Neural progenitor cell (in vitro differentiated cells): ENCODE data around the gene GAB2. TPM values are rescaled to one million over a fixed set of nuclear protein-coding genes. Genes with fewer than 3 reads are reported as not detected.

Source experiments
- DNase-seq: peaks from one replicate; pipeline ENCODE4 v3.0.0-alpha.2; 2016; ENCODE audit warnings: low spot score
- H2AFZ ChIP-seq: fragments of 200-600 bp; sonication (generic); replicated peaks from 2 replicates; pipeline ENCODE4 v1.6.1; 2016; ENCODE audit warnings: antibody characterized with exemption
- H3F3A ChIP-seq: fragments of 200-600 bp; sonication (generic); 2 replicates; pipeline ENCODE4 v1.6.1; 2016; ENCODE audit warnings: antibody characterized with exemption, low read depth
- H3K27ac ChIP-seq: fragments of 200-600 bp; sonication (generic); 2 replicates; pipeline ENCODE4 v1.5.1; 2016; ENCODE audit warnings: mild to moderate bottlenecking
- H3K27me3 ChIP-seq: fragments of 200-600 bp; sonication (generic); 2 replicates; pipeline ENCODE4 v1.6.1; 2016; ENCODE audit warnings: mild to moderate bottlenecking, moderate library complexity
- H3K36me3 ChIP-seq: fragments of 200-600 bp; sonication (generic); 2 replicates; pipeline ENCODE4 v1.5.1; 2016
- H3K4me1 ChIP-seq: fragments of 200-600 bp; sonication (generic); 2 replicates; pipeline ENCODE4 v1.6.1; 2016; ENCODE audit warnings: mixed run types
- H3K4me2 ChIP-seq: fragments of 200-600 bp; sonication (generic); 2 replicates; pipeline ENCODE4 v1.6.1; 2016
- H3K4me3 ChIP-seq: fragments of 200-600 bp; sonication (generic); 2 replicates; pipeline ENCODE4 v1.5.1; 2016
- H3K79me2 ChIP-seq: fragments of 200-600 bp; sonication (generic); 2 replicates; pipeline ENCODE4 v1.6.1; 2016; ENCODE audit warnings: low read depth
- H3K9ac ChIP-seq: fragments of 200-600 bp; sonication (generic); 2 replicates; pipeline ENCODE4 v1.6.1; 2016
- H3K9me3 ChIP-seq: fragments of 200-600 bp; sonication (generic); 2 replicates; pipeline ENCODE4 v1.5.1; 2016; ENCODE audit warnings: low read depth
- H4K20me1 ChIP-seq: fragments of 200-600 bp; sonication (generic); 2 replicates; pipeline ENCODE4 v1.6.1; 2016; ENCODE audit warnings: low read depth
- H3K27ac Mint-ChIP-seq: 3 replicates; pipeline ENCODE4 v1.8.0; 2021; ENCODE audit warnings: mixed read lengths
- H3K27me3 Mint-ChIP-seq: 2 replicates; pipeline ENCODE4 v1.8.0; 2022; ENCODE audit warnings: low read depth, mild to moderate bottlenecking, inconsistent platforms, moderate library complexity, mixed read lengths; ENCODE audit not compliant: insufficient read depth
- H3K36me3 Mint-ChIP-seq: 3 replicates; pipeline ENCODE4 v1.8.0; 2021; ENCODE audit warnings: mixed read lengths
- H3K4me1 Mint-ChIP-seq: 3 replicates; pipeline ENCODE4 v1.8.0; 2021; ENCODE audit warnings: mixed read lengths
- H3K4me3 Mint-ChIP-seq: 3 replicates; pipeline ENCODE4 v1.8.0; 2021; ENCODE audit warnings: mild to moderate bottlenecking, moderate library complexity, mixed read lengths
- H3K9me3 Mint-ChIP-seq: 3 replicates; pipeline ENCODE4 v1.8.0; 2020; ENCODE audit warnings: mixed read lengths
- CTCF ChIP-seq: fragments of 200-600 bp; sonication (generic); IDR thresholded peaks from 2 replicates; pipeline ENCODE4 v1.5.1; 2017; ENCODE audit warnings: antibody characterized with exemption, mild to moderate bottlenecking
- EZH2 ChIP-seq: fragments of 200-600 bp; sonication (generic); IDR thresholded peaks from 2 replicates; pipeline ENCODE4 v1.6.1; 2017; ENCODE audit warnings: antibody characterized with exemption, mild to moderate bottlenecking, moderate library complexity
- EZH2phosphoT487 ChIP-seq: fragments of 200-600 bp; sonication (generic); IDR thresholded peaks from 2 replicates; pipeline ENCODE4 v1.6.1; 2017; ENCODE audit warnings: antibody characterized with exemption
- total RNA-seq: library from RNA; depleted of rRNA; stranded (reverse); fragments of >200 nt; gene quantifications from 2 replicates; pipeline ENCODE4 v1.2.3, GENCODE V29; 2015; ENCODE audit warnings: low replicate concordance

GAB2 gene
- total RNA-seq, 1 donor from 2014 or later: 11.1 TPM

DNA sequence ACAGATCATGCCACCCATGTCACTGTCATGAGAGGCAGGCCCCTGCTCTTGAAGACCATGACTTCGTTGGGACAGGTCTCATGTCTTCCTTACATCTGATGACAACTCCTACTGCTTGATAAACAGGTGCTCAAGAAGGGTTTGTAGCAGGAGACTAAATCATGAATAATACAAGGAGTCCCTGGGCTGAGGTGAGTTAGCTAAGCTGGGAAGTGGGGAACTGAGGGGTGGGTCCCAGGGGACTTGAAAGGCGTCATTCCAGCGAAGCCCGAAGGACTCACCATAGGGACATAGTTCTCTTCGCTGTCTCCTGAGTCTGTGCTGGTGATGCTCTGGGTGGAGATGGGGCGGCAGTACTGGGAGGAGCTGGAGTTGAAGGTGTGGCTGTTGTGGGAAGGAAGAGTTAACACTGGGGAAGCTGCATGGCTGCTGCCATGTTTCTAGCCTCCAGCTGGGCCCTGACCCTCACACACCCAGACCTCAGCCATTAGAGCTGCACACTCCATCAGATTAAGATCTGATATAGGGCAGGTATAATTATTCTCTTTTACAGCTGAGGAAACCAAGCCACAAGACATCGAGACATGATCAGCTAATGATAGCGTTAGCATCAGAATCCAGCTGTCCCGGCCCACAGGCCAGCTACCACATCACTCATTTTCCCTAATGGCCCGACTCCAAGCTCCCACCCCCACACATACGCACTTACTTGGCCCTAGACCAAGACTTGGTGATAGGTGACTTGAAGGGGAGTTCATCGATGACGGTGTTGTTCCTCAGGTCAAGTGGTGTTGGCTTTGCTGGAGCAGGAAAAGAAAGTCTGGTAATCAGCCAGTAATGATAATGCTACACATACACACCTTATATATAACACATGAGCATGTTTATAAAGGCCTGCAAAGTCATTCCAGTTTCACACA is 196.0 kb downstream of the GAB2 start:
- Mint-ChIP-seq H3K4me3 (no peak overlapping the region), H3K4me1 (no peaks in the 10 kb centered on the region), H3K27me3 (peaks cover 9% of the 10 kb centered on the region), H3K36me3 (peaks cover 43% of the 10 kb centered on the region), H3K27ac (no peak overlapping the region), H3K9me3 (no peaks in the 10 kb centered on the region)
- Histone ChIP-seq H2AFZ (no peak overlapping the region), H3K9ac (no peak overlapping the region), H3K27me3 (no peaks in the 10 kb centered on the region), H3K9me3 (no peaks in the 10 kb centered on the region), H4K20me1 (no peaks in the 10 kb centered on the region), H3K4me3 (no peak overlapping the region), H3K36me3 (no peaks in the 10 kb centered on the region), H3F3A (no peaks in the 10 kb centered on the region), H3K4me1 (no peaks in the 10 kb centered on the region), H3K79me2 (no peaks in the 10 kb centered on the region), H3K27ac (no peak overlapping the region), H3K4me2 (no peak overlapping the region)
- TF ChIP-seq EZH2phosphoT487: no peak
- no peak for TF ChIP-seq EZH2
- no peak for TF ChIP-seq CTCF
- DNase-seq: no peak

DNA sequence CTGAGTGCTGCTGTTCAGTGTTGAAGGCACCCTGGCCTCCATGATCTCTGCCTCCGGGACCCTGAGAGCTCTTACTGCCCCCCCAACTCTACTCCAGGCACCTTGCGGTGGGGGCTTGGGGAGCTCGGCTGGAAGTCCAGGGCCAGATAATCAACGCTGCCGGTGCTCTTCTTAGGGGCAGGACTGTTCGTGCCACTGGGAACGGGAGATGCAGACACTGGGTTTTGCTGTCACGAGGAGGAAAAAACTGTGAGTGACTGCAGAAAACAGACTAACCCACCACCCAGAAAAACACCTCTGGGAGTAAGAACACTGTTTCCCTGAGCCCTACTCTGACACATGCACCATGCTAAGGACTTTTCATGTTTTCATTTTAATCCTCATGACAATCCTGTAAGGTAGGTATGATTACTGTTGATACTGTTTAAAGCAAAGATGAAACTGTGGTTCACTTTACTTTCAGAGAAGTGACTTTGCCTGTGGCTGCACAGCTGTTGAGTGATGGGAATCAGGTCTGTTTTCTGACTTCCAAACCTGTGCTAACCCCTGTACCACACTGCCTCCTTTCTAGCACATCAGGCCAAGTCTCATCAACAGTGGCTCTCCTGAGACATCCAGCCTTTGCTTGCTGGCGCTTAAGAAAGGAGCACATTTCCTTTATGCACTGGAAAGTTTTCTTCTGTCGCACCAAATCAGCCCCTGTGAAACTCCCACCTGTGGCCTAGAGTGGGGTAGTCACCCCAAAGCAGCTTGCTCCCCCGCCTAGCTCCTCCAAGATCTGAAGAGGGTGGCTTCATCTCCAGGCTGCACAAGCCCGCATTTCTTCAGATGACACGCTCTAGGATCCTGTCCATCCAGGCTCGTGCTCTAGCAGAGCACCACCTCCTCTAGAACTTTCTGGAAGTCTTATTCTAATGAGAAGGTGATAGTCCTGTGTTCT is 197.1 kb downstream of the GAB2 start:
- Mint-ChIP-seq H3K9me3 (no peaks in the 10 kb centered on the region), H3K36me3 (peaks cover 45% of the 10 kb centered on the region), H3K27ac (peak overlapping the region; percentile 69), H3K4me3 (no peak overlapping the region), H3K4me1 (no peaks in the 10 kb centered on the region), H3K27me3 (peaks cover 9% of the 10 kb centered on the region)
- no peak overlapping the region for H3K27ac ChIP-seq
- H3K79me2 ChIP-seq: no peaks in the 10 kb centered on the region
- no peak for DNase-seq
- no peak overlapping the region for H2AFZ ChIP-seq
- H3K27me3 ChIP-seq: no peaks in the 10 kb centered on the region
- no peaks in the 10 kb centered on the region for H3K36me3 ChIP-seq
- no peak overlapping the region for H3K4me2 ChIP-seq
- no peaks in the 10 kb centered on the region for H4K20me1 ChIP-seq
- H3K9ac ChIP-seq: no peak overlapping the region
- no peaks in the 10 kb centered on the region for H3K9me3 ChIP-seq
- no peaks in the 10 kb centered on the region for H3F3A ChIP-seq
- H3K4me3 ChIP-seq: no peak overlapping the region
- H3K4me1 ChIP-seq: no peaks in the 10 kb centered on the region
- TF ChIP-seq EZH2phosphoT487 (no peak), EZH2 (no peak), CTCF (no peak)

DNA sequence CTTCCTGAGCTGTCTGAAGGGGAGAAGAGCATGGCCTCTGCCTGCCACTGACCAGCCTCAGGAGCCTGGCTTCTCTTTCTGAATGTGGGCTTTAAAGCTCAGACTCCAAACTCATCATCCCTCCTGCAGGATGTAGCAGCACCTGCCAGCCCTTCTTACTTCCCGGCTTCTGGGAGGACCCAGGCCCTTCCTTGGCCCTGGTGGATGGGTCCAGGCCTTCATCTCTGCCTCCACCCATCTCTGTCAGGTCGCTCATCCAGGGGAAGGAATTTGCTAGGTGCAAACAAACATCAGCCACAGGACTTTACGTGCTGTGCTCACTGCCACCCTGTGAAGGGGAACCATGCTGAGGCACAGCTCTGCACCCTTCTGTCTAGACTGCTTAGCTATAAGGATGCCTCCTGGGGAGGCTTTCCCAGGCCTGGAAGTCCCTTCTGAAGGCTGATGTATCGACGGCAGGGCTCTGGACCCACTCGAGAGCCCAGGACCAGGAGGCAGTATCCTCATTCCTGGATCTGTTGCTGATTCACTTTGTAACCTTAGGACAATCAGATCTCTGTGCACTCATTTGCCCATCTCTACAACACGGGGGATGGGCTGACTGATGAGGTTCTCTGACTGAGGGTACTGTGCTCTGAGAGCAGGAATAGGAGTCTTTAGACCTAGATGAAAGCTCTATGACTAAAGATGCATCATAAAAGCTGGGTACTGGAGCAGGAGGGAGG is 198.0 kb downstream of the GAB2 start:
- Mint-ChIP-seq H3K27me3 (peaks cover 9% of the 10 kb centered on the region), H3K4me3 (no peak overlapping the region), H3K4me1 (no peaks in the 10 kb centered on the region), H3K36me3 (peaks cover 41% of the 10 kb centered on the region), H3K9me3 (no peaks in the 10 kb centered on the region), H3K27ac (peak overlapping the region; percentile 69)
- H3K4me2 ChIP-seq: no peak overlapping the region
- no peak overlapping the region for H3K27ac ChIP-seq
- no peaks in the 10 kb centered on the region for H3K79me2 ChIP-seq
- TF ChIP-seq EZH2phosphoT487: no peak
- TF ChIP-seq CTCF: no peak
- TF ChIP-seq EZH2: no peak
- no peaks in the 10 kb centered on the region for H4K20me1 ChIP-seq
- DNase-seq: no peak
- H3K9me3 ChIP-seq: no peaks in the 10 kb centered on the region
- no peaks in the 10 kb centered on the region for H3K27me3 ChIP-seq
- no peak overlapping the region for H2AFZ ChIP-seq
- H3K4me3 ChIP-seq: no peak overlapping the region
- no peaks in the 10 kb centered on the region for H3K4me1 ChIP-seq
- no peaks in the 10 kb centered on the region for H3K36me3 ChIP-seq
- no peaks in the 10 kb centered on the region for H3F3A ChIP-seq
- no peak overlapping the region for H3K9ac ChIP-seq
